Tibial nerve (tissue), 4 donors: Measurements from ENCODE around the gene ABLIM2.

Source experiments
- EP300 ChIP-seq, 2 donors: sonication (generic); formaldehyde crosslinking; IDR thresholded peaks; one replicate each; pipeline ENCODE4 v1.6.1; 2017; ENCODE audit warnings: antibody characterized with exemption in 2 of 2, mild to moderate bottlenecking in 1 of 2
- TF ChIP-seq, protein P1 (sequence below), 5 experiments: fragments of 200-600 bp in 3 of 5; fragments of 450-650 bp in 2 of 5; sonication (generic) in 3 of 5; IDR thresholded peaks; one replicate each; pipeline ENCODE4 v1.5.1; 2016 to 2019; ENCODE audit warnings: antibody characterized with exemption in 5 of 5, mild to moderate bottlenecking in 3 of 5, moderate library complexity in 2 of 5

DNA sequence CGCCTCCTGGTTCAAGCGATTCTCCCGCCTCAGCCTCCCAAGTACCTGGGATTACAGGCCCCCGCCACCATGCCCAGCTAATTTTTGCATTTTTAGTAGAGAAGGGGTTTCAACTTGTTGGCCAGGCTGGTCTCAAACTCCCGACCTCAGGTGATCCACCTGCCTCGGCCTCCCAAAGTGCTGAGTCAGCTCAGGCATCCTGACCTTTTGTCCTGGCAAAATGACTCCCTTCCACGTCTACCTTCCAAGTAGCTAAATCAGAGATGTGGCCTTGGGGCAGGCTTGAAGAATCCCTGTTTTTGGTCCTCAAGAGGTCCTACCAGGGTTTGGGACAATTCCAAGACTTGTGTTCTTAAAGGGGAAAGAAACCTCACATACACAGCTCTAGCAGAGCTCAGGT is 231.8 kb downstream of the ABLIM2 start:
- TF ChIP-seq, protein P1, sequence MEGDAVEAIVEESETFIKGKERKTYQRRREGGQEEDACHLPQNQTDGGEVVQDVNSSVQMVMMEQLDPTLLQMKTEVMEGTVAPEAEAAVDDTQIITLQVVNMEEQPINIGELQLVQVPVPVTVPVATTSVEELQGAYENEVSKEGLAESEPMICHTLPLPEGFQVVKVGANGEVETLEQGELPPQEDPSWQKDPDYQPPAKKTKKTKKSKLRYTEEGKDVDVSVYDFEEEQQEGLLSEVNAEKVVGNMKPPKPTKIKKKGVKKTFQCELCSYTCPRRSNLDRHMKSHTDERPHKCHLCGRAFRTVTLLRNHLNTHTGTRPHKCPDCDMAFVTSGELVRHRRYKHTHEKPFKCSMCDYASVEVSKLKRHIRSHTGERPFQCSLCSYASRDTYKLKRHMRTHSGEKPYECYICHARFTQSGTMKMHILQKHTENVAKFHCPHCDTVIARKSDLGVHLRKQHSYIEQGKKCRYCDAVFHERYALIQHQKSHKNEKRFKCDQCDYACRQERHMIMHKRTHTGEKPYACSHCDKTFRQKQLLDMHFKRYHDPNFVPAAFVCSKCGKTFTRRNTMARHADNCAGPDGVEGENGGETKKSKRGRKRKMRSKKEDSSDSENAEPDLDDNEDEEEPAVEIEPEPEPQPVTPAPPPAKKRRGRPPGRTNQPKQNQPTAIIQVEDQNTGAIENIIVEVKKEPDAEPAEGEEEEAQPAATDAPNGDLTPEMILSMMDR (IDR thresholded peaks at IDR 0.05): no peak
- TF ChIP-seq EP300 (IDR thresholded peaks at IDR 0.05): no peak
